Fibroblast of lung (primary cell): ENCODE measurements around the gene GRIN1.

Experiments used
- EZH2 ChIP-seq: IDR thresholded peaks from 2 replicates; pipeline ENCODE4 v1.5.1; 2012; ENCODE audit warnings: low read length, control low read depth, mild to moderate bottlenecking; ENCODE audit errors: missing control alignments
- TF ChIP-seq, protein P1 (sequence below), 2 donors: IDR thresholded peaks in 1 of 2; conservative IDR thresholded peaks in 1 of 2; 1 replicate in 1 of 2; 2 replicates in 1 of 2; pipeline ENCODE4 v1.5.1; 2011 to 2012; ENCODE audit warnings: low read length in 2 of 2, control low read depth in 1 of 2, inconsistent platforms in 1 of 2, low read depth in 1 of 2, mild to moderate bottlenecking in 1 of 2

DNA sequence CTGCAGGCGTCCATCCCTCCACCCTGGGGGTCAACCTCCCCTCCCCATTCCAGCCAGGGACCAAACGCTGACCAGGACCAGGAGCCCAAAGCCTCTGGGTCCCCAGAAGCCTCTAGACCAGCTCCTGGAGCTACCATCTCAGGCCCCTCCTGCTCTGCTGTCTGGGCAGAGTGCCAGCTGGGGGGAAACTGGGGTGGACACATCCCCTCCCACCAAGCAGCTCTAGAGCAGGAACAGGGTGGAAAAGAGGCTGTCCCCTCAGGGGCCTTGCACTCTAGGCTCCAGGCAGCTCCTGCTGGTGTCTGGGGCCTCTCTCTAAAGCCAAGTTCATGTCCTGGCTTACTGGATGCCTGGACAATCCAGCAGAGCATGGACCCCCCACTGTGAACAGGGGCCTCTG is 53.9 kb downstream of the GRIN1 start:
- no peak for TF ChIP-seq EZH2
- TF ChIP-seq, protein P1, sequence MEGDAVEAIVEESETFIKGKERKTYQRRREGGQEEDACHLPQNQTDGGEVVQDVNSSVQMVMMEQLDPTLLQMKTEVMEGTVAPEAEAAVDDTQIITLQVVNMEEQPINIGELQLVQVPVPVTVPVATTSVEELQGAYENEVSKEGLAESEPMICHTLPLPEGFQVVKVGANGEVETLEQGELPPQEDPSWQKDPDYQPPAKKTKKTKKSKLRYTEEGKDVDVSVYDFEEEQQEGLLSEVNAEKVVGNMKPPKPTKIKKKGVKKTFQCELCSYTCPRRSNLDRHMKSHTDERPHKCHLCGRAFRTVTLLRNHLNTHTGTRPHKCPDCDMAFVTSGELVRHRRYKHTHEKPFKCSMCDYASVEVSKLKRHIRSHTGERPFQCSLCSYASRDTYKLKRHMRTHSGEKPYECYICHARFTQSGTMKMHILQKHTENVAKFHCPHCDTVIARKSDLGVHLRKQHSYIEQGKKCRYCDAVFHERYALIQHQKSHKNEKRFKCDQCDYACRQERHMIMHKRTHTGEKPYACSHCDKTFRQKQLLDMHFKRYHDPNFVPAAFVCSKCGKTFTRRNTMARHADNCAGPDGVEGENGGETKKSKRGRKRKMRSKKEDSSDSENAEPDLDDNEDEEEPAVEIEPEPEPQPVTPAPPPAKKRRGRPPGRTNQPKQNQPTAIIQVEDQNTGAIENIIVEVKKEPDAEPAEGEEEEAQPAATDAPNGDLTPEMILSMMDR (conservative IDR thresholded peaks at IDR 0.05 in 1 of 2, IDR thresholded peaks at IDR 0.05 in 1 of 2; ENCODE audit: low read depth in 1 of 2, low read length in 2 of 2) = no peak
